ENCODE data around the gene RPS17.
"Not testable (repeated sequence)": the region's sequence is repeated elsewhere in the genome, so short reads cannot be mapped to it uniquely, and the experiment has no call there.

DNA sequence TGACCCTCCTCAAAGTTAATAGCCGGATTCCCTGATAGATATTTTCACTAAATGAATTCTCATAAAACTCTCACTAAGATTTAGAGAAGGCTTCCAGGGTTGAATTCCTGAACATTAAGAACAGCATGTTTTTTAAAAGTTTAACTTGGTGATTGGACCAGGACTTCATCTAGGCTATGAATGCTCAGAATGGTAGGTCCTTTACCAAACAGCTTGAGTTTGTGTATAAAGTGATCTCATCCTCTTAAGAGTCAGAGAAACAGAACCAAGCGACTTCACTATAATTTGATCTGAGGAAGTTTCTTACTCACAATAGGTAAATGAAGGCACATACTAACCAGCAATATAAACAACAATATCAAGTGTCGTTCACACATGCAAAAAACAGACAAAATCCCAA is 36.2 kb downstream of the RPS17 start:
- TF ChIP-seq, protein P1, sequence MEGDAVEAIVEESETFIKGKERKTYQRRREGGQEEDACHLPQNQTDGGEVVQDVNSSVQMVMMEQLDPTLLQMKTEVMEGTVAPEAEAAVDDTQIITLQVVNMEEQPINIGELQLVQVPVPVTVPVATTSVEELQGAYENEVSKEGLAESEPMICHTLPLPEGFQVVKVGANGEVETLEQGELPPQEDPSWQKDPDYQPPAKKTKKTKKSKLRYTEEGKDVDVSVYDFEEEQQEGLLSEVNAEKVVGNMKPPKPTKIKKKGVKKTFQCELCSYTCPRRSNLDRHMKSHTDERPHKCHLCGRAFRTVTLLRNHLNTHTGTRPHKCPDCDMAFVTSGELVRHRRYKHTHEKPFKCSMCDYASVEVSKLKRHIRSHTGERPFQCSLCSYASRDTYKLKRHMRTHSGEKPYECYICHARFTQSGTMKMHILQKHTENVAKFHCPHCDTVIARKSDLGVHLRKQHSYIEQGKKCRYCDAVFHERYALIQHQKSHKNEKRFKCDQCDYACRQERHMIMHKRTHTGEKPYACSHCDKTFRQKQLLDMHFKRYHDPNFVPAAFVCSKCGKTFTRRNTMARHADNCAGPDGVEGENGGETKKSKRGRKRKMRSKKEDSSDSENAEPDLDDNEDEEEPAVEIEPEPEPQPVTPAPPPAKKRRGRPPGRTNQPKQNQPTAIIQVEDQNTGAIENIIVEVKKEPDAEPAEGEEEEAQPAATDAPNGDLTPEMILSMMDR (IDR thresholded peaks at IDR 0.05; ENCODE audit: low read length), result not testable (repeated sequence)
- not testable (repeated sequence) for TF ChIP-seq EZH2 (optimal IDR thresholded peaks at IDR 0.05; ENCODE audit: low read depth, low read length)

Measured in MM.1S (cell line).